ENCODE measurements around the gene SMAD1. TPM values are rescaled to one million over a fixed set of nuclear protein-coding genes. Genes with fewer than 3 reads are reported as not detected.

The SMAD1 gene
- total RNA-seq, 2 experiments from 2014 or later = 1.2 to 1.9 TPM

Other genes starting within 250 kb of the SMAD1 start
- 10 to 100 TPM; 12.0 to 13.5 TPM for gene MMAA, start 137.5 kb downstream of the SMAD1 start, total RNA-seq
- gene C4orf51, start 198.3 kb downstream of the SMAD1 start, total RNA-seq = not detected